ENCODE data around the gene NFAM1.

Gene NFAM1

GRCh38 chr22:42414565-42415303 lies 17.5 kb downstream of the NFAM1 start:
- no peak for DNase-seq

- no peak for DNase-seq
These were observed 18.2 kb downstream of the NFAM1 start for GRCh38 chr22:42414021-42414420.

GRCh38 chr22:42412744-42413333 lies 19.4 kb downstream of the NFAM1 start:
- no peak for DNase-seq

- DNase-seq, result no peak
These were observed 21.5 kb downstream of the NFAM1 start for GRCh38 chr22:42410708-42411107.

- no peak for DNase-seq
These were observed 23.2 kb downstream of the NFAM1 start for GRCh38 chr22:42408810-42409529.

GRCh38 chr22:42408276-42408675 lies 23.9 kb downstream of the NFAM1 start:
- no peak for DNase-seq

GRCh38 chr22:42404266-42404665 lies 27.9 kb downstream of the NFAM1 start:
- DNase-seq, result no peak

GRCh38 chr22:42401535-42402334 lies 30.5 kb downstream of the NFAM1 start:
- DNase-seq, result no peak

- no peak for DNase-seq
These were observed 31.2 kb downstream of the NFAM1 start for GRCh38 chr22:42400811-42401534.

GRCh38 chr22:42399315-42400271 lies 32.6 kb downstream of the NFAM1 start:
- peak; percentile 68 for DNase-seq

GRCh38 chr22:42397332-42398249 lies 34.6 kb downstream of the NFAM1 start:
- DNase-seq, result peak; percentile 86

- DNase-seq, result no peak
These were observed 35.4 kb downstream of the NFAM1 start for GRCh38 chr22:42396621-42397331.

- no peak for DNase-seq
These were observed 43.1 kb downstream of the NFAM1 start for GRCh38 chr22:42389143-42389542.

- no peak for DNase-seq
These were observed 43.9 kb downstream of the NFAM1 start for GRCh38 chr22:42388130-42388797.

- no peak for DNase-seq
These were observed 44.6 kb downstream of the NFAM1 start for GRCh38 chr22:42387631-42388030.

- no peak for DNase-seq
These were observed 46.5 kb downstream of the NFAM1 start for GRCh38 chr22:42385696-42386095.

GRCh38 chr22:42384506-42384905 lies 47.7 kb downstream of the NFAM1 start:
- no peak for DNase-seq

- no peak for DNase-seq
These were observed 48.3 kb downstream of the NFAM1 start for GRCh38 chr22:42383851-42384417.

- no peak for DNase-seq
These were observed 48.9 kb downstream of the NFAM1 start for GRCh38 chr22:42383287-42383686.
